Measurements from ENCODE around the gene FTL. TPM values are rescaled to one million over a fixed set of nuclear protein-coding genes. Genes with fewer than 3 reads are reported as not detected.

FTL gene
- total and polyA plus RNA-seq, 12 donors: 450 to 3,518 (median 747) TPM

GRCh38 chr19:48975947-48976847, 11.1 kb downstream of the FTL start:
- Histone ChIP-seq H3K36me3 (peaks cover 0 to 84% (median 61%) of the 10 kb centered on the region in 9 donors), H3K27me3 (no peaks in the 10 kb centered on the region), H3K4me1 (peaks cover 4 to 44% (median 13%) of the 10 kb centered on the region in 9 donors), H3K27ac (peak overlapping the region in 3 of 10 donors; percentile 85 to 94 (median 92)), H3K4me3 (no peak overlapping the region), H3K9me3 (no peaks in the 10 kb centered on the region)
- intact Hi-C loops (cut with DNase I): loop anchor here in 1 of 10 donors (10.0 kb wide), 1 partner anchor 181 kb away; no protein-coding TSS in a partner anchor
- peak in 1 of 9 donors; percentile 20 for TF ChIP-seq CTCF (IDR thresholded peaks at IDR 0.05)
- ATAC-seq: no peak
- no peak for DNase-seq
- WGBS, 2 donors: 87 to 89% methylated on average over 13 of the region's 13 CpGs

- Histone ChIP-seq H3K27me3 (no peaks in the 10 kb centered on the region), H3K27ac (peak overlapping the region in 7 of 10 donors; percentile 77 to 94 (median 91)), H3K36me3 (peaks cover 0 to 84% (median 65%) of the 10 kb centered on the region in 9 donors), H3K9me3 (no peaks in the 10 kb centered on the region), H3K4me3 (no peak overlapping the region), H3K4me1 (peaks cover 3 to 40% (median 13%) of the 10 kb centered on the region in 9 donors)
- no peak for TF ChIP-seq CTCF (IDR thresholded peaks at IDR 0.05)
- intact Hi-C loops (cut with DNase I): loop anchor here in 1 of 10 donors (10.0 kb wide), 1 partner anchor 182 kb away; no protein-coding TSS in a partner anchor
- no peak for ATAC-seq
- WGBS, 2 donors: 67 to 76% methylated on average over 2 of the region's 2 CpGs
- no peak for DNase-seq
Observed at GRCh38 chr19:48977061-48977460, 12.0 kb downstream of the FTL start.

GRCh38 chr19:48982280-48982679, 17.2 kb downstream of the FTL start:
- Histone ChIP-seq H3K4me1 (peaks cover 3 to 40% (median 13%) of the 10 kb centered on the region in 9 donors), H3K4me3 (no peak overlapping the region), H3K27me3 (no peaks in the 10 kb centered on the region), H3K27ac (peak overlapping the region in 4 of 10 donors; percentile 48 to 94 (median 63)), H3K36me3 (peaks cover 0 to 86% (median 58%) of the 10 kb centered on the region in 9 donors), H3K9me3 (no peaks in the 10 kb centered on the region)
- DNase-seq: no peak
- no peak for ATAC-seq
- intact Hi-C loops (cut with DNase I): no loop called here
- no peak for TF ChIP-seq CTCF (IDR thresholded peaks at IDR 0.05)
- 92 to 94% methylated on average over 9 of the region's 9 CpGs for WGBS, 2 donors

- DNase-seq (no peak), ATAC-seq (no peak)
- no peak for TF ChIP-seq CTCF (IDR thresholded peaks at IDR 0.05)
- intact Hi-C loops (cut with DNase I): no loop called here
- Histone ChIP-seq H3K27ac (peak overlapping the region in 3 of 10 donors; percentile 0 to 11 (median 9)), H3K4me1 (peaks cover 3 to 32% (median 12%) of the 10 kb centered on the region in 9 donors), H3K36me3 (peaks cover 0 to 98% (median 56%) of the 10 kb centered on the region in 9 donors), H3K9me3 (no peaks in the 10 kb centered on the region), H3K4me3 (no peak overlapping the region), H3K27me3 (no peaks in the 10 kb centered on the region)
- 92 to 95% methylated on average over 13 of the region's 13 CpGs for WGBS, 2 donors
Observed at GRCh38 chr19:48985711-48986110, 20.6 kb downstream of the FTL start.
